ENCODE results near the gene ICE1. TPM values are rescaled to one million over a fixed set of nuclear protein-coding genes. Genes with fewer than 3 reads are reported as not detected.

The ICE1 gene
- total and polyA plus RNA-seq, 4 donors, result 4.1 to 18.8 (median 9.5) TPM

GRCh38 chr5:5407924-5408323 lies 14.6 kb upstream of the ICE1 start:
- Histone ChIP-seq H3K4me3 (ENCODE audit: low read depth in 1 of 3, low read length in 3 of 3) (no peak overlapping the region), H3K9ac (ENCODE audit: low read depth in 1 of 2, low read length in 2 of 2) (no peak overlapping the region), H3K4me1 (ENCODE audit: control insufficient read depth in 4 of 4, insufficient read depth in 4 of 4, low read length in 3 of 4) (no peaks in the 10 kb centered on the region), H3K27me3 (ENCODE audit: control insufficient read depth in 4 of 4, insufficient read depth in 4 of 4, low read length in 3 of 4) (no peaks in the 10 kb centered on the region), H3K27ac (ENCODE audit: low read depth in 1 of 2, low read length in 2 of 2) (no peak overlapping the region), H3K9me3 (ENCODE audit: control insufficient read depth in 4 of 4, low read length in 3 of 4) (no peaks in the 10 kb centered on the region), H3K36me3 (ENCODE audit: control insufficient read depth in 4 of 4, insufficient read depth in 3 of 4, low read depth in 1 of 4, low read length in 3 of 4) (no peaks in the 10 kb centered on the region)
- no peak for TF ChIP-seq RAD21 (IDR thresholded peaks at IDR 0.05)
- TF ChIP-seq REST (IDR thresholded peaks at IDR 0.05), result no peak
- no peak for TF ChIP-seq RXRA (IDR thresholded peaks at IDR 0.05)
- TF ChIP-seq SP1 (IDR thresholded peaks at IDR 0.05), result no peak
- TF ChIP-seq, protein P1, sequence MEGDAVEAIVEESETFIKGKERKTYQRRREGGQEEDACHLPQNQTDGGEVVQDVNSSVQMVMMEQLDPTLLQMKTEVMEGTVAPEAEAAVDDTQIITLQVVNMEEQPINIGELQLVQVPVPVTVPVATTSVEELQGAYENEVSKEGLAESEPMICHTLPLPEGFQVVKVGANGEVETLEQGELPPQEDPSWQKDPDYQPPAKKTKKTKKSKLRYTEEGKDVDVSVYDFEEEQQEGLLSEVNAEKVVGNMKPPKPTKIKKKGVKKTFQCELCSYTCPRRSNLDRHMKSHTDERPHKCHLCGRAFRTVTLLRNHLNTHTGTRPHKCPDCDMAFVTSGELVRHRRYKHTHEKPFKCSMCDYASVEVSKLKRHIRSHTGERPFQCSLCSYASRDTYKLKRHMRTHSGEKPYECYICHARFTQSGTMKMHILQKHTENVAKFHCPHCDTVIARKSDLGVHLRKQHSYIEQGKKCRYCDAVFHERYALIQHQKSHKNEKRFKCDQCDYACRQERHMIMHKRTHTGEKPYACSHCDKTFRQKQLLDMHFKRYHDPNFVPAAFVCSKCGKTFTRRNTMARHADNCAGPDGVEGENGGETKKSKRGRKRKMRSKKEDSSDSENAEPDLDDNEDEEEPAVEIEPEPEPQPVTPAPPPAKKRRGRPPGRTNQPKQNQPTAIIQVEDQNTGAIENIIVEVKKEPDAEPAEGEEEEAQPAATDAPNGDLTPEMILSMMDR (IDR thresholded peaks at IDR 0.05; ENCODE audit: low read depth, low read length, missing input control), result no peak
- no peak for TF ChIP-seq YY1 (IDR thresholded peaks at IDR 0.05)
- no peak for TF ChIP-seq JUND (IDR thresholded peaks at IDR 0.05)
- no peak for TF ChIP-seq FOXA2 (IDR thresholded peaks at IDR 0.05)
- no peak for TF ChIP-seq TAF1 (conservative IDR thresholded peaks at IDR 0.05)
- no peak for TF ChIP-seq ATF3 (IDR thresholded peaks at IDR 0.05)
- no peak for TF ChIP-seq FOXA1 (IDR thresholded peaks at IDR 0.05)
- no peak for TF ChIP-seq EGR1 (IDR thresholded peaks at IDR 0.05; ENCODE audit: low read depth in 2 of 2)
- no peak for TF ChIP-seq GABPA (IDR thresholded peaks at IDR 0.05 in 1 of 2, conservative IDR thresholded peaks at IDR 0.05 in 1 of 2)
- no peak for TF ChIP-seq HNF4A (conservative IDR thresholded peaks at IDR 0.05)
- no peak for TF ChIP-seq NR2F2 (IDR thresholded peaks at IDR 0.05)
- TF ChIP-seq MAX (IDR thresholded peaks at IDR 0.05), result no peak
- no peak for TF ChIP-seq HNF4G (IDR thresholded peaks at IDR 0.05)
- TF ChIP-seq, protein P2, sequence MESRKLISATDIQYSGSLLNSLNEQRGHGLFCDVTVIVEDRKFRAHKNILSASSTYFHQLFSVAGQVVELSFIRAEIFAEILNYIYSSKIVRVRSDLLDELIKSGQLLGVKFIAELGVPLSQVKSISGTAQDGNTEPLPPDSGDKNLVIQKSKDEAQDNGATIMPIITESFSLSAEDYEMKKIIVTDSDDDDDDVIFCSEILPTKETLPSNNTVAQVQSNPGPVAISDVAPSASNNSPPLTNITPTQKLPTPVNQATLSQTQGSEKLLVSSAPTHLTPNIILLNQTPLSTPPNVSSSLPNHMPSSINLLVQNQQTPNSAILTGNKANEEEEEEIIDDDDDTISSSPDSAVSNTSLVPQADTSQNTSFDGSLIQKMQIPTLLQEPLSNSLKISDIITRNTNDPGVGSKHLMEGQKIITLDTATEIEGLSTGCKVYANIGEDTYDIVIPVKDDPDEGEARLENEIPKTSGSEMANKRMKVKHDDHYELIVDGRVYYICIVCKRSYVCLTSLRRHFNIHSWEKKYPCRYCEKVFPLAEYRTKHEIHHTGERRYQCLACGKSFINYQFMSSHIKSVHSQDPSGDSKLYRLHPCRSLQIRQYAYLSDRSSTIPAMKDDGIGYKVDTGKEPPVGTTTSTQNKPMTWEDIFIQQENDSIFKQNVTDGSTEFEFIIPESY (IDR thresholded peaks at IDR 0.05), result no peak
- DNase-seq (ENCODE audit: low spot score), result no peak
- WGBS, result 96% methylated on average over 5 of the region's 5 CpGs
